GM12878 (cell line): Measurements from ENCODE around the gene NEURL3. TPM values are rescaled to one million over a fixed set of nuclear protein-coding genes. Genes with fewer than 3 reads are reported as not detected.
A peak's percentile ranks its signal among the peaks of the same experiment; 100 is the strongest.

ENCODE experiments used
- ATAC-seq: fragments of 200-7000 bp; cut with Tn5 transposase; 3 replicates; pipeline ENCODE4 v1.9.1; 2020; ENCODE audit warnings: mild to moderate bottlenecking, moderate library complexity
- BruUV-seq: library from RNA; stranded (reverse); fragments of 400-500 nt; replicated peaks from 2 replicates; lab custom pipeline; 2021; lab: Mats Ljungman, UMichigan
- CTCF ChIA-PET: fragments of 300-600 bp; sonication (Branson Sonifier 250); formaldehyde crosslinking; extraction: SDS; loops from one replicate; lab custom pipeline; 2021; ENCODE audit warnings: inconsistent platforms; lab: Yijun Ruan, JAX
- POLR2A ChIA-PET: fragments of 350-600 bp; formaldehyde crosslinking; extraction: SDS; loops from one replicate; lab custom pipeline; 2021; ENCODE audit warnings: inconsistent platforms; lab: Charles Lee
- RAD21 ChIA-PET: fragments of 300-600 bp; sonication (Branson Sonifier 250); formaldehyde crosslinking; loops from one replicate; lab custom pipeline; 2023; ENCODE audit warnings: antibody characterized with exemption; ENCODE audit not compliant: unreplicated experiment; lab: Charles Lee
- SMC1A ChIA-PET: fragments of 300-600 bp; sonication (Branson Sonifier 250); formaldehyde crosslinking; loops from one replicate; lab custom pipeline; 2023; ENCODE audit not compliant: unreplicated experiment, uncharacterized antibody; lab: Charles Lee
- DNase-seq: peaks from one replicate; pipeline ENCODE4 v3.0.0-alpha.2; 2011; ENCODE audit warnings: low read depth, low spot score
- FAIRE-seq: peaks from 3 replicates; lab custom pipeline; 2011; peaks lifted over from hg19 to GRCh38; lab: Jason Lieb, UNC
- H2AFZ ChIP-seq: 2 replicates; pipeline ENCODE4 v1.6.0; 2011; ENCODE audit warnings: low read depth, low read length, control low read depth; ENCODE audit not compliant: control insufficient read depth
- H3K27ac ChIP-seq: 2 replicates; pipeline ENCODE4 v1.5.1; 2011; ENCODE audit warnings: control low read depth; ENCODE audit not compliant: control insufficient read depth, insufficient read depth
- H3K27me3 ChIP-seq, 2 experiments: replicated peaks in 1 of 2; 2 replicates each; pipeline versions ENCODE4 v1.6.0 to v1.6.1; 2011; ENCODE audit warnings: low read length in 1 of 2; ENCODE audit not compliant: control insufficient read depth in 2 of 2, insufficient read depth in 2 of 2
- H3K36me3 ChIP-seq, 2 experiments: 2 replicates each; pipeline ENCODE4 v1.5.1; 2011; ENCODE audit warnings: low read length in 1 of 2; ENCODE audit not compliant: control insufficient read depth in 2 of 2, insufficient read depth in 2 of 2
- H3K4me1 ChIP-seq: 2 replicates; pipeline ENCODE4 v1.6.1; 2011; ENCODE audit warnings: mild to moderate bottlenecking, low read length, moderate library complexity, mixed read lengths; ENCODE audit not compliant: control insufficient read depth, insufficient read depth
- H3K4me2 ChIP-seq: 2 replicates; pipeline ENCODE4 v1.6.0; 2011; ENCODE audit warnings: control low read depth; ENCODE audit not compliant: control insufficient read depth, insufficient read depth
- H3K4me3 ChIP-seq: fragments of 200-600 bp; sonication (generic); 2 replicates; pipeline ENCODE4 v1.5.1; 2016
- H3K79me2 ChIP-seq: 2 replicates; pipeline ENCODE4 v1.6.0; 2011; ENCODE audit warnings: low read length; ENCODE audit not compliant: control insufficient read depth, insufficient read depth
- H3K9ac ChIP-seq: 2 replicates; pipeline ENCODE4 v1.8.0; 2011; ENCODE audit warnings: low read length, control low read depth, mixed read lengths; ENCODE audit not compliant: control insufficient read depth, insufficient read depth
- H3K9me3 ChIP-seq: replicated peaks from 3 replicates; pipeline ENCODE4 v1.5.1; 2011; ENCODE audit warnings: mild to moderate bottlenecking, low read length; ENCODE audit not compliant: control insufficient read depth, insufficient read depth
- H4K20me1 ChIP-seq: 2 replicates; pipeline ENCODE4 v1.6.0; 2011; ENCODE audit not compliant: control insufficient read depth, insufficient read depth
- BCL3 ChIP-seq: IDR thresholded peaks from 2 replicates; pipeline ENCODE4 v1.6.1; 2011; ENCODE audit warnings: borderline replicate concordance, low read depth, mild to moderate bottlenecking, moderate library complexity, low read length; ENCODE audit not compliant: insufficient read depth, poor library complexity, severe bottlenecking
- CBX5 ChIP-seq: sonication (generic); IDR thresholded peaks from 2 replicates; pipeline ENCODE4 v1.6.1; 2016; ENCODE audit warnings: low read depth, moderate library complexity, mild to moderate bottlenecking, inconsistent platforms
- PRDM15 ChIP-seq: fragments of 450-650 bp; formaldehyde crosslinking; IDR thresholded peaks from 2 replicates; pipeline ENCODE4 v1.4.0; 2020; ENCODE audit warnings: mild to moderate bottlenecking, moderate library complexity
- RELB ChIP-seq: fragments of 450-650 bp; IDR thresholded peaks from 2 replicates; pipeline ENCODE4 v1.6.1; 2017; ENCODE audit warnings: low read depth, mild to moderate bottlenecking, moderate library complexity
- RUNX3 ChIP-seq: IDR thresholded peaks from 2 replicates; pipeline ENCODE4 v1.6.1; 2012; ENCODE audit warnings: low read length, inconsistent platforms
- SIX5 ChIP-seq: IDR thresholded peaks from 2 replicates; pipeline ENCODE4 v1.6.1; 2011; ENCODE audit warnings: mild to moderate bottlenecking, low read depth, low read length, moderate library complexity; ENCODE audit not compliant: severe bottlenecking
- SPI1 ChIP-seq: IDR thresholded peaks from 2 replicates; pipeline ENCODE4 v1.6.1; 2011; ENCODE audit warnings: low read depth, mild to moderate bottlenecking, low read length, moderate library complexity, borderline replicate concordance; ENCODE audit not compliant: insufficient read depth
- TBL1XR1 ChIP-seq: IDR thresholded peaks from 2 replicates; pipeline ENCODE4 v1.6.1; 2012; ENCODE audit warnings: low read depth, low read length, improper control_type of control experiment
- ZBTB4 ChIP-seq: fragments of 450-650 bp; formaldehyde crosslinking; IDR thresholded peaks from 2 replicates; pipeline ENCODE4 v1.4.0; 2022; ENCODE audit warnings: mild to moderate bottlenecking, moderate library complexity
- WGBS: methylation state at CpG from one replicate; pipeline ENCODE4 v1.1.6; 2016; ENCODE audit warnings: low lambda C conversion rate; ENCODE audit not compliant: insufficient replicate concordance, insufficient coverage; ENCODE audit errors: missing lambda C conversion rate; 5-methylcytosine and 5-hydroxymethylcytosine counted together
- in situ Hi-C: fragments of 300-500 bp; cut with MboI; formaldehyde crosslinking; loops from 9 replicates; pipeline ENCODE4 v1.14.3; 2018; ENCODE audit warnings: mixed read lengths
- intact Hi-C: fragments of 100-400 bp; cut with micrococcal nuclease; formaldehyde crosslinking; loops from one replicate; pipeline ENCODE4 v1.14.2; 2022; ENCODE audit not compliant: unreplicated experiment
- polyA plus RNA-seq, 11 experiments: library from polyadenylated mRNA; depleted of rRNA in 4 of 11; unstranded in 6 of 11; stranded (reverse) in 5 of 11; fragments of >200 nt; fragmentation: Nextera tagmentation in 4 of 11; fragmentation: Illumina TruSeq in 1 of 11; extraction: Ambion mirVana in 4 of 11; extraction: Trizol in 1 of 11; gene quantifications; 1 replicate in 1 of 11; 2 replicates in 10 of 11; pipeline versions ENCODE4 v1.2.1 to v1.2.3, GENCODE V29; 2011 to 2016; ENCODE audit warnings: inconsistent platforms in 2 of 11, missing spikeins in 2 of 11, low read depth in 1 of 11
- total RNA-seq, 4 experiments: library from RNA; depleted of rRNA in 3 of 4; stranded (reverse); fragments of >200 nt in 3 of 4; fragmentation: Illumina TruSeq in 1 of 4; extraction: Trizol in 1 of 4; gene quantifications; 2 replicates each; pipeline versions ENCODE4 v1.2.1 to v1.2.3, GENCODE V29; 2013 to 2021

NEURL3 gene
- total and polyA plus RNA-seq, 10 of the 15 experiments (the other 5 are each of a cell fraction or from before 2014, with no cell fraction given): 0.03 to 6.3 (median 0.47) TPM

- no peak for TF ChIP-seq PRDM15 (CRISPR knock-in tag)
Observed at GRCh38 chr2:96525211-96525507, 20.0 kb upstream of the NEURL3 start (continued).

- Histone ChIP-seq H3K4me3 (peak overlapping the region; percentile 35; the same call in 1 of the 2 replicates), H3K79me2 (no peaks in the 10 kb centered on the region), H3K9me3 (no peaks in the 10 kb centered on the region; the same call in 2 of the 3 replicates), H3K4me2 (peak overlapping the region; percentile 81), H2AFZ (peak overlapping the region; percentile 20), H3K27ac (peak overlapping the region; percentile 70), H3K9ac (peak overlapping the region; percentile 48), H3K36me3 (no peaks in the 10 kb centered on the region), H3K27me3 (no peaks in the 10 kb centered on the region), H3K4me1 (peaks cover 61% of the 10 kb centered on the region), H4K20me1 (no peaks in the 10 kb centered on the region)
- ATAC-seq: peak; percentile 1; the same call in 1 of the 3 replicates
- 26% methylated on average over 15 of the region's 15 CpGs for WGBS
- CTCF ChIA-PET: interaction anchor here (2.3 kb wide), 1 partner anchor 14 kb away, joined by 8 read pairs; no protein-coding TSS in a partner anchor
- no TSS peak for BruUV-seq
- RAD21 ChIA-PET: interaction anchor here (1.0 to 4.2 kb wide), 9 partner anchors 12 to 116 kb away, joined by 3 to 27 read pairs (median 5); partner anchors contain the start of gene NEURL3
- POLR2A ChIA-PET: interaction anchor here (1.0 to 2.6 kb wide), 3 partner anchors 9 to 19 kb away, joined by 3 to 10 read pairs (median 4); no protein-coding TSS in a partner anchor
- no peak for DNase-seq
- SMC1A ChIA-PET: interaction anchor here (0.5 to 4.6 kb wide), 4 partner anchors 15 to 217 kb away, joined by 3 to 34 read pairs (median 14); no protein-coding TSS in a partner anchor
- FAIRE-seq: no peak
- intact Hi-C loops (loop anchor here (5.0 kb wide), 1 partner anchor 377 kb away; the partner anchor contains the start of gene DUSP2), in situ Hi-C loops (no loop called here)
- TF ChIP-seq SPI1 (peak; percentile 75), BCL3 (no peak), RELB (0 out of 2 replicates have a peak, but pooled peaks have one; percentile 35), RUNX3 (no peak), ZBTB4 (CRISPR knock-in tag) (no peak), TBL1XR1 (no peak), SIX5 (no peak), CBX5 (no peak)
Observed at GRCh38 chr2:96524482-96525210, 19.5 kb upstream of the NEURL3 start.
